ENCODE measurements around the gene MOV10L1. TPM values are rescaled to one million over a fixed set of nuclear protein-coding genes. Genes with fewer than 3 reads are reported as not detected.
"Not testable (repeated sequence)": the region's sequence is repeated elsewhere in the genome, so short reads cannot be mapped to it uniquely, and the experiment has no call there.

The MOV10L1 gene
- total and polyA plus RNA-seq, 7 experiments from 2014 or later = not detected

GRCh38 chr22:50167689-50168489, 78.1 kb downstream of the MOV10L1 start:
- Mint-ChIP-seq H3K36me3 (no peaks in the 10 kb centered on the region), H3K27me3 (peaks cover 21 to 46% (median 42%) of the 10 kb centered on the region in 5 donors), H3K4me1 (peaks cover 0 to 6% (median 2%) of the 10 kb centered on the region in 7 donors), H3K4me3 (peak overlapping the region in 4 of 10 donors; percentile 2 to 62 (median 31)), H3K9me3 (no peaks in the 10 kb centered on the region), H3K27ac (peak overlapping the region in 1 of 9 donors; percentile 15)
- Histone ChIP-seq H3K4me3 (ENCODE audit: low read length) (no peak overlapping the region), H3K36me3 (ENCODE audit: control insufficient read depth in 2 of 3, insufficient read depth in 3 of 3, low read length in 3 of 3) (no peaks in the 10 kb centered on the region), H3K9me3 (ENCODE audit: control insufficient read depth in 2 of 3, low read length in 3 of 3) (no peaks in the 10 kb centered on the region), H3K27ac (ENCODE audit: low read depth, low read length) (no peak overlapping the region), H3K4me1 (ENCODE audit: control insufficient read depth in 2 of 2, insufficient read depth in 2 of 2, low read length in 2 of 2) (no peaks in the 10 kb centered on the region), H3K27me3 (ENCODE audit: control insufficient read depth in 2 of 2, insufficient read depth in 2 of 2, low read length in 2 of 2) (peaks cover 0 to 4% of the 10 kb centered on the region in 2 donors)
- DNase-seq = no peak
- ATAC-seq = no peak
- intact Hi-C loops (cut with micrococcal nuclease) = no loop called here
- POLR2A ChIA-PET = no interaction called here
- CTCF ChIA-PET = no interaction called here

- H3K4me1 ChIP-seq (ENCODE audit: control insufficient read depth in 2 of 2, insufficient read depth in 2 of 2, low read length in 2 of 2); POLR2A ChIA-PET; H3K9me3 ChIP-seq (ENCODE audit: control insufficient read depth in 2 of 3, low read length in 3 of 3); H3K4me1 Mint-ChIP-seq; H3K36me3 ChIP-seq (ENCODE audit: control insufficient read depth in 2 of 3, insufficient read depth in 3 of 3, low read length in 3 of 3); H3K27ac ChIP-seq (ENCODE audit: low read depth, low read length); intact Hi-C loops (cut with micrococcal nuclease); DNase-seq; ATAC-seq; H3K27me3 ChIP-seq (ENCODE audit: control insufficient read depth in 2 of 2, insufficient read depth in 2 of 2, low read length in 2 of 2); H3K4me3 ChIP-seq (ENCODE audit: low read length); CTCF ChIA-PET; H3K36me3 Mint-ChIP-seq; H3K9me3 Mint-ChIP-seq: not testable (repeated sequence)
- Mint-ChIP-seq H3K4me3 (peak overlapping the region in 9 of 10 donors; percentile 36 to 89 (median 72)), H3K27ac (peak overlapping the region in 2 of 9 donors; percentile 10 to 15), H3K27me3 (peaks cover 20 to 49% (median 39%) of the 10 kb centered on the region in 5 donors)
These were observed 78.8 kb downstream of the MOV10L1 start for GRCh38 chr22:50168490-50169180.

- H3K4me1 Mint-ChIP-seq = peaks cover 0 to 6% (median 2%) of the 10 kb centered on the region in 7 donors
- CTCF ChIA-PET = no interaction called here
- peak overlapping the region; percentile 36 to 89 (median 72) for H3K4me3 Mint-ChIP-seq
- peaks cover 20 to 49% (median 39%) of the 10 kb centered on the region in 5 donors for H3K27me3 Mint-ChIP-seq
- ATAC-seq (no peak), DNase-seq (no peak)
- no peaks in the 10 kb centered on the region for H3K36me3 Mint-ChIP-seq
- Histone ChIP-seq H3K27me3 (ENCODE audit: control insufficient read depth in 2 of 2, insufficient read depth in 2 of 2, low read length in 2 of 2) (peaks cover 0 to 4% of the 10 kb centered on the region in 2 donors), H3K36me3 (ENCODE audit: control insufficient read depth in 2 of 3, insufficient read depth in 3 of 3, low read length in 3 of 3) (no peaks in the 10 kb centered on the region), H3K27ac (ENCODE audit: low read depth, low read length) (no peak overlapping the region), H3K4me3 (ENCODE audit: low read length) (no peak overlapping the region), H3K4me1 (ENCODE audit: control insufficient read depth in 2 of 2, insufficient read depth in 2 of 2, low read length in 2 of 2) (no peaks in the 10 kb centered on the region), H3K9me3 (ENCODE audit: control insufficient read depth in 2 of 3, low read length in 3 of 3) (no peaks in the 10 kb centered on the region)
- H3K9me3 Mint-ChIP-seq = no peaks in the 10 kb centered on the region
- peak overlapping the region in 2 of 9 donors; percentile 10 to 55 for H3K27ac Mint-ChIP-seq
- intact Hi-C loops (cut with micrococcal nuclease) = no loop called here
- POLR2A ChIA-PET = no interaction called here
These were observed 79.5 kb downstream of the MOV10L1 start for GRCh38 chr22:50169181-50169759.

GRCh38 chr22:50169774-50170341, 80.1 kb downstream of the MOV10L1 start:
- Histone ChIP-seq H3K36me3 (ENCODE audit: control insufficient read depth in 2 of 3, insufficient read depth in 3 of 3, low read length in 3 of 3) (no peaks in the 10 kb centered on the region), H3K4me1 (ENCODE audit: control insufficient read depth in 2 of 2, insufficient read depth in 2 of 2, low read length in 2 of 2) (no peaks in the 10 kb centered on the region), H3K4me3 (ENCODE audit: low read length) (no peak overlapping the region), H3K27me3 (ENCODE audit: control insufficient read depth in 2 of 2, insufficient read depth in 2 of 2, low read length in 2 of 2) (peaks cover 0 to 4% of the 10 kb centered on the region in 2 donors), H3K27ac (ENCODE audit: low read depth, low read length) (no peak overlapping the region), H3K9me3 (ENCODE audit: control insufficient read depth in 2 of 3, low read length in 3 of 3) (no peaks in the 10 kb centered on the region)
- intact Hi-C loops (cut with micrococcal nuclease) = loop anchor here (2.0 to 10.0 kb wide), 2 partner anchors 21 to 175 kb away; no protein-coding TSS in a partner anchor
- Mint-ChIP-seq H3K4me3 (peak overlapping the region in 6 of 10 donors; percentile 39 to 63 (median 47)), H3K27ac (no peak overlapping the region), H3K9me3 (no peaks in the 10 kb centered on the region), H3K27me3 (peaks cover 20 to 48% (median 39%) of the 10 kb centered on the region in 5 donors), H3K4me1 (peaks cover 0 to 6% (median 2%) of the 10 kb centered on the region in 7 donors), H3K36me3 (no peaks in the 10 kb centered on the region)
- DNase-seq (peak in 2 of 9 donors; percentile 18 to 69), ATAC-seq (peak; percentile 68)
- CTCF ChIA-PET = no interaction called here
- POLR2A ChIA-PET = no interaction called here

GRCh38 chr22:50170453-50171318, 80.9 kb downstream of the MOV10L1 start, which contains the start of gene PANX2:
PANX2 (plus strand) TSS chr22:50170731; CDS start chr22:50170731, 0 bp downstream.
- ChIA-PET CTCF (no interaction called here), POLR2A (interaction anchor here (1.1 kb wide), 1 partner anchor 16 kb away, joined by 3 read pairs; no protein-coding TSS in a partner anchor)
- Mint-ChIP-seq H3K27ac (peak within 1 kb of the TSS in 1 of 9 donors; percentile 5), H3K9me3 (no peaks in the 10 kb centered on the region), H3K27me3 (peaks cover 20 to 45% (median 35%) of the 10 kb centered on the region in 5 donors), H3K36me3 (no peaks in the 10 kb centered on the region), H3K4me3 (peak within 1 kb of the TSS; percentile 60 to 89 (median 77)), H3K4me1 (peaks cover 0 to 6% (median 2%) of the 10 kb centered on the region in 7 donors)
- intact Hi-C loops (cut with micrococcal nuclease) = loop anchor here (2.0 to 10.0 kb wide), 2 partner anchors 20 to 176 kb away; no protein-coding TSS in a partner anchor
- ATAC-seq = no peak
- no peaks in the 10 kb centered on the region for H3K36me3 ChIP-seq (ENCODE audit: control insufficient read depth in 2 of 3, insufficient read depth in 3 of 3, low read length in 3 of 3)
- no peak within 1 kb of the TSS for H3K27ac ChIP-seq (ENCODE audit: low read depth, low read length)
- H3K9me3 ChIP-seq (ENCODE audit: control insufficient read depth in 2 of 3, low read length in 3 of 3) = no peaks in the 10 kb centered on the region
- H3K4me3 ChIP-seq (ENCODE audit: low read length) = no peak within 1 kb of the TSS
- no peak for DNase-seq
- H3K4me1 ChIP-seq (ENCODE audit: control insufficient read depth in 2 of 2, insufficient read depth in 2 of 2, low read length in 2 of 2) = no peaks in the 10 kb centered on the region
- H3K27me3 ChIP-seq (ENCODE audit: control insufficient read depth in 2 of 2, insufficient read depth in 2 of 2, low read length in 2 of 2) = peaks cover 0 to 4% of the 10 kb centered on the region in 2 donors

Measured in naive thymus-derived CD4-positive, alpha-beta T cell (primary cell).